GM19463 (cell line): ENCODE data around the gene SEC14L3.

Source experiments
- ATAC-seq: cut with Tn5 transposase; IDR thresholded peaks from one replicate; pipeline ENCODE4 v1.9.1; 2021; ENCODE audit warnings: mild to moderate bottlenecking, moderate library complexity; ENCODE audit not compliant: unreplicated experiment

SEC14L3 gene

GRCh38 chr22:30471616-30472318 is at the start of gene SEC14L3:
TSS of gene SEC14L3 (minus strand) at chr22:30472017. CDS start at chr22:30471958, 59 bp downstream.
- ATAC-seq, result no peak

- ATAC-seq, result no peak
These were observed 48.1 kb upstream of the SEC14L3 start for GRCh38 chr22:30519842-30520425.

- ATAC-seq, result no peak
These were observed 44.9 kb upstream of the SEC14L3 start for GRCh38 chr22:30516731-30517130.

- ATAC-seq, result no peak
These were observed 44.5 kb upstream of the SEC14L3 start for GRCh38 chr22:30516273-30516672.

- no peak for ATAC-seq
These were observed 42.4 kb upstream of the SEC14L3 start for GRCh38 chr22:30514252-30514651.

- no peak for ATAC-seq
These were observed 41.6 kb upstream of the SEC14L3 start for GRCh38 chr22:30513462-30513861.

GRCh38 chr22:30511911-30512310 is 40.1 kb upstream of the SEC14L3 start:
- no peak for ATAC-seq

- no peak for ATAC-seq
These were observed 39.3 kb upstream of the SEC14L3 start for GRCh38 chr22:30511109-30511508.

GRCh38 chr22:30508216-30508615 is 36.4 kb upstream of the SEC14L3 start:
- no peak for ATAC-seq

GRCh38 chr22:30507670-30508069 is 35.9 kb upstream of the SEC14L3 start:
- no peak for ATAC-seq

GRCh38 chr22:30506507-30506968 is 34.7 kb upstream of the SEC14L3 start:
- ATAC-seq, result no peak

- no peak for ATAC-seq
These were observed 31.7 kb upstream of the SEC14L3 start for GRCh38 chr22:30503551-30503950.

- ATAC-seq, result no peak
These were observed 31.1 kb upstream of the SEC14L3 start for GRCh38 chr22:30502911-30503310.

- no peak for ATAC-seq
These were observed 30.3 kb upstream of the SEC14L3 start for GRCh38 chr22:30502153-30502552.

GRCh38 chr22:30500628-30501027 is 28.8 kb upstream of the SEC14L3 start:
- ATAC-seq, result no peak

GRCh38 chr22:30497466-30498150 is 25.8 kb upstream of the SEC14L3 start:
- ATAC-seq, result no peak

- ATAC-seq, result no peak
These were observed 23.4 kb upstream of the SEC14L3 start for GRCh38 chr22:30495041-30495784.

GRCh38 chr22:30492144-30492543 is 20.3 kb upstream of the SEC14L3 start:
- ATAC-seq, result no peak

GRCh38 chr22:30491381-30491780 is 19.6 kb upstream of the SEC14L3 start:
- no peak for ATAC-seq

GRCh38 chr22:30490399-30490798 is 18.6 kb upstream of the SEC14L3 start:
- ATAC-seq, result no peak

- ATAC-seq, result no peak
These were observed 16.3 kb upstream of the SEC14L3 start for GRCh38 chr22:30488121-30488520.
